Suprapubic skin (tissue), 4 donors: ENCODE results near the gene OR11H7. TPM values are rescaled to one million over a fixed set of nuclear protein-coding genes. Genes with fewer than 3 reads are reported as not detected.
"Not testable (repeated sequence)": the region's sequence is repeated elsewhere in the genome, so short reads cannot be mapped to it uniquely, and the experiment has no call there.

Experiments
- DNase-seq, 2 donors: peaks; one replicate each; pipeline ENCODE4 v3.0.0-alpha.2; 2019; ENCODE audit warnings: low spot score in 2 of 2
- H3K27ac ChIP-seq: fragments of 200-600 bp; sonication (generic); one replicate; pipeline ENCODE4 v1.5.1; 2019
- H3K27me3 ChIP-seq: fragments of 200-600 bp; sonication (generic); one replicate; pipeline ENCODE4 v1.5.1; 2019
- H3K36me3 ChIP-seq: fragments of 200-600 bp; sonication (generic); one replicate; pipeline ENCODE4 v1.5.1; 2019
- H3K4me1 ChIP-seq: fragments of 200-600 bp; sonication (generic); one replicate; pipeline ENCODE4 v1.5.1; 2019
- H3K4me3 ChIP-seq: fragments of 200-600 bp; sonication (generic); one replicate; pipeline ENCODE4 v1.5.1; 2019; ENCODE audit warnings: mild to moderate bottlenecking
- H3K9me3 ChIP-seq: fragments of 200-600 bp; sonication (generic); one replicate; pipeline ENCODE4 v1.5.1; 2019
- EP300 ChIP-seq: sonication (generic); formaldehyde crosslinking; IDR thresholded peaks from one replicate; pipeline ENCODE4 v1.6.1; 2017; ENCODE audit warnings: antibody characterized with exemption
- POLR2A ChIP-seq, 2 donors: fragments of 450-650 bp; IDR thresholded peaks; one replicate each; pipeline ENCODE4 v1.6.1; 2017; ENCODE audit warnings: antibody characterized with exemption in 2 of 2, mild to moderate bottlenecking in 2 of 2, moderate library complexity in 2 of 2
- POLR2AphosphoS5 ChIP-seq, 3 donors: sonication (generic); formaldehyde crosslinking; IDR thresholded peaks; one replicate each; pipeline ENCODE4 v1.6.1; 2017; ENCODE audit warnings: antibody characterized with exemption in 3 of 3
- WGBS: methylation state at CpG from one replicate; pipeline ENCODE4 v1.1.5; 2018; 5-methylcytosine and 5-hydroxymethylcytosine counted together
- total RNA-seq, 4 donors: library from RNA; depleted of rRNA; stranded (reverse); fragments of >200 nt; gene quantifications; one replicate each; pipeline ENCODE4 v1.1.0, GENCODE V29; 2016
- TF ChIP-seq, protein P1 (sequence below), 2 donors: fragments of 200-600 bp in 1 of 2; fragments of 450-650 bp in 1 of 2; sonication (generic) in 1 of 2; IDR thresholded peaks; one replicate each; pipeline ENCODE4 v1.5.1; 2016 to 2019; ENCODE audit warnings: antibody characterized with exemption in 2 of 2, mild to moderate bottlenecking in 1 of 2, moderate library complexity in 1 of 2

The OR11H7 gene
- total RNA-seq, 4 donors from 2014 or later, result not detected

DNA sequence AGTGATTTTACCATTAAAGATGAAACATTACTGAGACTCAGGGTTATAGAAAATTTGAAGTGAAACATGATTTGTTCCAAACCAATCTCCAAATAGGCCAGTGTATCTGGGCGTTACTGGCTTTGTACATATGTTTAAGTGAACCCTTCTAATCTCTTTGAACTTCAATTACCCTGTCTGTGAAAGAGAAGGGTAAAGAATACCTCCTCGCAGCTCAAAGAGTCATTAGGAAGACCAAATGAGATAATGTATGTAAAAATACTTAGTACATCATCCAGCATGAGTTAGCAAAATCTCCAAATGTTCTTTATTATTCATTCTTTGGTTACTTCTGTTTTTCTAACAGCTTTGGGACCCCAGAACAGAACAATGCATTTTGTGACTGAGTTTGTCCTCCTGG, 5.4 kb upstream of the OR11H7 start, which contains the start of gene OR11H6:
TSS of gene OR11H6 (plus strand) at position 301 of the 400 bp plus-strand sequence. CDS start at position 301, 0 bp downstream.
- WGBS, result 24% methylated on average over 2 of the region's 2 CpGs

DNA sequence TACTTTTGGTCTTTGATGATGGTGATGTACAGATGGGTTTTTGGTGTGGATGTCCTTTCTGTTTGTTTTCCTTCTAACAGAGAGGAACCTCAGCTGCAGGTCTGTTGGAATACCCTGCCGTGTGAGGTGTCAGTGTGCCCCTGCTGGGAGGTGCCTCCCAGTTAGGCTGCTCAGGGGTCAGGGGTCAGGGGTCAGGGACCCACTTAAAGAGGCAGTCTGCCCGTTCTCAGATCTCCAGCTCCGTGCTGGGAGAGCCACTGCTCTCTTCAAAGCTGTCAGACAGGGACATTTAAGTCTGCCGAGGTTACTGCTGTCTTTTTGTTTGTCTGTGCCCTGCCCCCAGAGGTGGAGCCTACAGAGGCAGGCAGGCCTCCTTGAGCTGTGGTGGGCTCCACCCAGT, 6.6 kb downstream of the OR11H7 start:
- not testable (repeated sequence) for DNase-seq, H3K36me3 ChIP-seq, H3K9me3 ChIP-seq, H3K27me3 ChIP-seq, H3K4me3 ChIP-seq, H3K27ac ChIP-seq, H3K4me1 ChIP-seq
- no CpG with 5 or more reads among the region's 4 CpGs for WGBS

More for the DNA sequence above, 5.4 kb upstream of the OR11H7 start, which contains the start of gene OR11H6:
- Histone ChIP-seq H3K27me3 (no peaks in the 10 kb centered on the region), H3K4me1 (no peaks in the 10 kb centered on the region), H3K27ac (no peak within 1 kb of the TSS), H3K4me3 (no peak within 1 kb of the TSS), H3K36me3 (no peaks in the 10 kb centered on the region), H3K9me3 (no peaks in the 10 kb centered on the region)
- DNase-seq, result no peak
- TF ChIP-seq EP300, result no peak
- no peak for TF ChIP-seq POLR2A (IDR thresholded peaks at IDR 0.05)
- TF ChIP-seq POLR2AphosphoS5 (IDR thresholded peaks at IDR 0.05), result no peak
- TF ChIP-seq, protein P1, sequence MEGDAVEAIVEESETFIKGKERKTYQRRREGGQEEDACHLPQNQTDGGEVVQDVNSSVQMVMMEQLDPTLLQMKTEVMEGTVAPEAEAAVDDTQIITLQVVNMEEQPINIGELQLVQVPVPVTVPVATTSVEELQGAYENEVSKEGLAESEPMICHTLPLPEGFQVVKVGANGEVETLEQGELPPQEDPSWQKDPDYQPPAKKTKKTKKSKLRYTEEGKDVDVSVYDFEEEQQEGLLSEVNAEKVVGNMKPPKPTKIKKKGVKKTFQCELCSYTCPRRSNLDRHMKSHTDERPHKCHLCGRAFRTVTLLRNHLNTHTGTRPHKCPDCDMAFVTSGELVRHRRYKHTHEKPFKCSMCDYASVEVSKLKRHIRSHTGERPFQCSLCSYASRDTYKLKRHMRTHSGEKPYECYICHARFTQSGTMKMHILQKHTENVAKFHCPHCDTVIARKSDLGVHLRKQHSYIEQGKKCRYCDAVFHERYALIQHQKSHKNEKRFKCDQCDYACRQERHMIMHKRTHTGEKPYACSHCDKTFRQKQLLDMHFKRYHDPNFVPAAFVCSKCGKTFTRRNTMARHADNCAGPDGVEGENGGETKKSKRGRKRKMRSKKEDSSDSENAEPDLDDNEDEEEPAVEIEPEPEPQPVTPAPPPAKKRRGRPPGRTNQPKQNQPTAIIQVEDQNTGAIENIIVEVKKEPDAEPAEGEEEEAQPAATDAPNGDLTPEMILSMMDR (IDR thresholded peaks at IDR 0.05), result no peak

DNA sequence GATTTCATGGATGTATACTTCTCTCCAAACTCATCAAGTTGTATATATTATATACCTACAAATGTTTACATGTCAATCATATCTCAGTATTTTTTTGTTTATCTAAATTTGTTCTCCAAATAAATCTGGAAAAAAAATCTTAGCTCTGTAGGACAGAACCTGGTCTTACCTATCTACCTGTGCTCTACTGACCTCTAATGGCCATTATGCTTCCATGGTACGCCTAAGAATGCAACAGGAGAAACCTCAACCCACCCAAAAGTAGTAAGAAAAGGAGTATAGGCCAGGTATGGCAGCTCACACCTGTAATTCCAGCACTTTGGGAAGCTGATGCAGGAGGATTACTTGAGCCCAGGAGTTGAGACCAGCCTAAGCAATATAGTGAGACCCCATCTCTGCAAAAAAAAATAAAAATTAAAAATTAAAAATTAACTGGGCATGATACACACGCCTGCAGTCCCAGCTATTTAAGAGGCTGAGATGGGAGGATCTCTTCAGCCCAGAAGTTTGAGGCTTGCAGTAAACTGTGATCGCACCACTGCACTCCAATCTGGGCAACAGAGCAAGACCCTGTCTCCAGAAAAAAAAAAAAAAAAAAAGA, 19.0 kb downstream of the OR11H7 start:
- WGBS, result 66% methylated on average over 3 of the region's 3 CpGs
- Histone ChIP-seq H3K36me3 (no peaks in the 10 kb centered on the region), H3K27ac (no peak overlapping the region), H3K27me3 (no peaks in the 10 kb centered on the region), H3K4me1 (no peaks in the 10 kb centered on the region), H3K4me3 (no peak overlapping the region), H3K9me3 (peaks cover 2% of the 10 kb centered on the region)
- TF ChIP-seq POLR2AphosphoS5 (IDR thresholded peaks at IDR 0.05) (no peak), POLR2A (IDR thresholded peaks at IDR 0.05) (no peak), EP300 (no peak)
- TF ChIP-seq, protein P1 (IDR thresholded peaks at IDR 0.05), result no peak
- no peak for DNase-seq

GRCh38 chr14:20262642-20263128, 33.9 kb downstream of the OR11H7 start:
- DNase-seq, result no peak
- Histone ChIP-seq H3K36me3 (no peaks in the 10 kb centered on the region), H3K4me1 (no peaks in the 10 kb centered on the region), H3K27ac (no peak overlapping the region), H3K9me3 (no peaks in the 10 kb centered on the region), H3K4me3 (no peak overlapping the region), H3K27me3 (no peaks in the 10 kb centered on the region)
- no peak for TF ChIP-seq POLR2AphosphoS5 (IDR thresholded peaks at IDR 0.05)
- no peak for TF ChIP-seq POLR2A (IDR thresholded peaks at IDR 0.05)
- TF ChIP-seq, protein P1 (IDR thresholded peaks at IDR 0.05), result no peak
- no peak for TF ChIP-seq EP300
- WGBS, result 46% methylated on average over 3 of the region's 3 CpGs

DNA sequence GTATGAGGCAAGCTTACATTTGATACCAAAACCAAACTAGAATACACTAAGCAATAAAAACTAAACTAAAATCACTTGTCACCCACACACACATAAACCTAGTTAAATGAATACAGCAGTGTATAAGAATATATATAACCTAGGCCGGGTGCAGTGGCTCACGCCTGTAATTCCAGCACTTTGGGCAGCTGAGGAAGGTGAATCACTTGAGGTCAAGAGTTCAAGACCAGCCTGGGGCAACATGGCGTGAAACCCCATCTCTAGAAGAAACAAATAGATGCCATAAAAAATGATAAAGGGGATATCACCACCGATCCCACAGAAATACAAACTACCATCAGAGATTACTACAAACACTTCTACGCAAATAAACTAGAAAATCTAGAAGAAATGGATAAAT, 35.6 kb downstream of the OR11H7 start:
- not testable (repeated sequence) for H3K27ac ChIP-seq, H3K9me3 ChIP-seq, H3K36me3 ChIP-seq, H3K27me3 ChIP-seq, DNase-seq, H3K4me3 ChIP-seq, H3K4me1 ChIP-seq
- 91% methylated on average over 5 of the region's 5 CpGs for WGBS

GRCh38 chr14:20274062-20274461, 45.3 kb downstream of the OR11H7 start:
- H3K27ac ChIP-seq, result no peak overlapping the region
- WGBS, result 98% methylated on average over 2 of the region's 2 CpGs
- peaks cover 14% of the 10 kb centered on the region for H3K9me3 ChIP-seq
- H3K4me1 ChIP-seq, result no peaks in the 10 kb centered on the region
- H3K36me3 ChIP-seq, result no peaks in the 10 kb centered on the region
- no peak for TF ChIP-seq EP300
- no peak for TF ChIP-seq POLR2AphosphoS5 (IDR thresholded peaks at IDR 0.05)
- TF ChIP-seq, protein P1 (IDR thresholded peaks at IDR 0.05), result no peak
- TF ChIP-seq POLR2A (IDR thresholded peaks at IDR 0.05), result no peak
- DNase-seq, result no peak
- no peaks in the 10 kb centered on the region for H3K27me3 ChIP-seq
- no peak overlapping the region for H3K4me3 ChIP-seq
